Activated CD4-positive, alpha-beta T cell treated with anti-CD3 and anti-CD28 coated beads, Interleukin-2, amount 50 U/mL, for 16 hours (primary cell): ENCODE measurements around the gene DNAJC15.
"Not testable (repeated sequence)": the region's sequence is repeated elsewhere in the genome, so short reads cannot be mapped to it uniquely, and the experiment has no call there.

ENCODE experiments used
- DNase-seq: peaks from one replicate; pipeline ENCODE4 v3.0.0-alpha.2; 2020

Gene DNAJC15

DNA sequence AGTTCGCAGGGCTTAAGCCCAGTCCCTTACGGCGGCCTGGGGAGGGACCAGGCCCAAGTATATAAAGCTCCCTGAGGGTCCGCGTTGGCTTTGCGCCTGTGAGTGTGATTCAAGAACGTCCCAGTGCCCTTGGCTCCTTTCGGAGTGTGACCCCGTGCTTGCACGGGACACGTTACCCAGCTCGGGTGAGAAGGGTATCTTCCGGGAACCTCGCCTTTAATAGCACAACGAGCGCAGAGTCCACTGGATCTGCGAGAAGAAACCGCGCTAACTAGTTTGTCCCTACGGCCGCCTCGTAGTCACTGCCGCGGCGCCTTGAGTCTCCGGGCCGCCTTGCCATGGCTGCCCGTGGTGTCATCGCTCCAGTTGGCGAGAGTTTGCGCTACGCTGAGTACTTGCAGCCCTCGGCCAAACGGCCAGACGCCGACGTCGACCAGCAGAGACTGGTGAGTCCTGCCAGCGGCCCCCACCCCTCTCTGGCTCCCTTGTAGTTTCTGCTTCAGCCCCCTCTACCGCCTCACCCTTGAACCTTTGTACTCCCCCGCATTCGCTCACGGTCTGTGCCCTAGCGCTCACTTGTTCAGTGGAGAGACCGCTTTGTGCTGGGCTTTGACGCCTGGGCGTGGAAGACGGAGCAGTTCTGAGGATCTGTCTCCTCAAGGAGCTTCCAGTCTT lies at the start of gene DNAJC15:
Gene DNAJC15 (plus strand): TSS at position 298 of the 675 bp plus-strand sequence. CDS start 41 bp downstream, at position 339.
- DNase-seq, result peak; percentile 86

DNA sequence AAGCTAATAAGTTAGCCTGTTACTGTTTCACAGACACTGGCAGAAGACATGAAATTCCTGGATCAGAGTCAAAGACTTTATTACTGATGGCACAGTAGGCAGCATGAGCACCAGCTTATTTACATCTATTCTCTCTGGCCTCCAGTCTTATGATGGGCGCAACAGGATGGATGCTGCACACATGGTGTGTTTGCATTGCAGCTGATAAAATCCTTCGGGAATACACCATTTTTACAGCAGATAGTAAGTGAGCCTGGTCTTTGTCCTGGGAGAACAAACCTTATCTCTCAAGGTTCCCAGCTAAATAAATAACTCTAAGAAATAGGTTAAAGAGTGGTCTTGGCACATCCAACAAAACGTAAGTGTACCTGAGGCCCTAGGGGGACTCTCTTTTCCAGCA lies 47.3 kb upstream of the DNAJC15 start:
- no peak for DNase-seq

DNA sequence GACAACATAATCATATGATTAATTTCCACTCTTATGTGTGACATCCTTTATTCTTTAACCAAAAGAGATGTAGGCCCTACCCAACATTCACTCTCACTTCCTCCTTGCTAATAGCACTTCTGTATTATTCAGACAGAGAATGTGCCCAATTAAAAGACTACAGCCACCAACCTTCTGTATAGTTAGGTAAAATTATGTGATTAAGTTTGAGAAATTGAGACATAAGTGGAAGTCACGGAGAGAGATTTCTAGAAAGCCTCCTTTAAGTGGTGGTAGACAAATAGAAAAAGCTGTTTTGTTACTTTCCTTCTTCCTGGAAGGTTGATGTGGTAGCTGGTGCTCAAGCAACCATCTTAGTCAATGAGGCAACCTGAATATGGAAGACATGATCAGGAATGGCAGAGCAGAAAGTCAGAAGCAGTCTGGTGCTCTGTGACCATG lies 46.1 kb upstream of the DNAJC15 start:
- no peak for DNase-seq

DNA sequence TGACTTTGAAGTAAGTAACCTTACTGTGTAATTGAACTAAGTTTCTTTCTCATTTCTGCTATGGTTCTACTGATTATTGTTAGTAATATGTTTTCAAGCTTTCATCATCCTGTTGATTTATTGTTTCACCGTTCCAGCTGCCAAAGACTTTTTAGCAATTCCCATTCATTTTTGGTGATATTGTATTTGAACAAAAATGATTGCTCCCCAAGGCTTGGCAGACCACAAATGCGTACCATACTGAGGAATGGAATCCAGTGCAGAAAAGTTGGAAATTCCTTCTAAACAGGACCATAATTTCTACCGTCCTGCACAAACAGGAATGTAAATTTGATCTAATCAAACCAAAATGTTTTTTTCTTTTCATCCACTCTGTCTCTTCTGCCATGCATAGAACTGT lies 42.1 kb upstream of the DNAJC15 start:
- no peak for DNase-seq

DNA sequence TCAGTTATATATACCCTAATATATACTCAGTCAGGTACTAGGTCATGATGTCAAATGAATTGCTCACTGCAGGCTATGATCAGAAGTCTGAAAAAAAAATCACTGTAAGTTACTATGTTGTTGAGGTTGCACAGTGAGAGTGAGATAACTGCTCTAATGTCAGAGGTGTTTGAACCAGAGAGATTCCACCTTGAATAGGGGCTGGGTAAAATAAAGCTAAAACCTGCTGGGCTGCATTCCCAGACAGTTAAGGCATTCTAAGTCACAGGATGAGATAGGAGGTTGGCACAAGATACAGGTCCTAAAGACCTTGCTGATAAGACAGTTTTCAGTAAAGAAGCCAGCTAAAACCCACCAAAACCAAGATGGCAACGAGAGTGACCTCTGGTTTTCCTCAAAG lies 41.5 kb upstream of the DNAJC15 start:
- no peak for DNase-seq

DNA sequence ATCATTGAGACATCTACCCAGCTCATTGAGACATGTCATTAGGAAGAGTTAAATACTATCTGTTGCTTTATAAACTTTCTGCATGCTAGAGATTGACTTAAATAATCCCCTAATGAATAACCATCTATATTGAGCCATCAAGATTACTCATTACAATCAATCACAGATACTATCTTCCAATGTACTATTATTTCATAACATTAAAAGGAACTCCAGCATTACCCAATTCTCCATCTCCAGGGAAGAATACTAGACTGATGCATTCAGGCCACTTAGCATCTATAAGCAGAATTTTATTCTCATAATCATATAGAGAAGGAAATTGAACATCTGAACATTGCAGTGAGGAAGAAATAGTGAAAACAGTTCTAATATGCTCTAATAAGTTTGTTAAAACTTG lies 39.4 kb upstream of the DNAJC15 start:
- DNase-seq, result no peak

DNA sequence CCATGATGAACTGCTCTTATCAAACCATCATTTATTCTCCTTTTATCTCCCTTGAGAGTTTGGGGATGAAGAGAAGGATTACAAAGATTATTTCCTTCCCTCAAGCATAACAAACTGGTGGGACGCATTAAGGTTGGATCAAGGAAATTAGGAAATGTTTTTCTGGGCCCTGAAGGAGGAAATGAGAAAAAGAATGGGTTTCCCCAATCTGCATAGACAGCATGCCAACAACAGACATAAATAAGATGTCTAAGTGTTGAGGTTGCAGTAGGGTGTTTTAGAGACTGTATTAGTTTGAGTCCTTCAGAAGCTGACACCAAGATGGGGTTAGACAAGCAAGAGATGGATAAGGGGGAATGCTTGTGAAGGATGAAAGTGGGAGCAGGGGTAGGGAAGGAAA lies 38.7 kb upstream of the DNAJC15 start:
- no peak for DNase-seq

DNA sequence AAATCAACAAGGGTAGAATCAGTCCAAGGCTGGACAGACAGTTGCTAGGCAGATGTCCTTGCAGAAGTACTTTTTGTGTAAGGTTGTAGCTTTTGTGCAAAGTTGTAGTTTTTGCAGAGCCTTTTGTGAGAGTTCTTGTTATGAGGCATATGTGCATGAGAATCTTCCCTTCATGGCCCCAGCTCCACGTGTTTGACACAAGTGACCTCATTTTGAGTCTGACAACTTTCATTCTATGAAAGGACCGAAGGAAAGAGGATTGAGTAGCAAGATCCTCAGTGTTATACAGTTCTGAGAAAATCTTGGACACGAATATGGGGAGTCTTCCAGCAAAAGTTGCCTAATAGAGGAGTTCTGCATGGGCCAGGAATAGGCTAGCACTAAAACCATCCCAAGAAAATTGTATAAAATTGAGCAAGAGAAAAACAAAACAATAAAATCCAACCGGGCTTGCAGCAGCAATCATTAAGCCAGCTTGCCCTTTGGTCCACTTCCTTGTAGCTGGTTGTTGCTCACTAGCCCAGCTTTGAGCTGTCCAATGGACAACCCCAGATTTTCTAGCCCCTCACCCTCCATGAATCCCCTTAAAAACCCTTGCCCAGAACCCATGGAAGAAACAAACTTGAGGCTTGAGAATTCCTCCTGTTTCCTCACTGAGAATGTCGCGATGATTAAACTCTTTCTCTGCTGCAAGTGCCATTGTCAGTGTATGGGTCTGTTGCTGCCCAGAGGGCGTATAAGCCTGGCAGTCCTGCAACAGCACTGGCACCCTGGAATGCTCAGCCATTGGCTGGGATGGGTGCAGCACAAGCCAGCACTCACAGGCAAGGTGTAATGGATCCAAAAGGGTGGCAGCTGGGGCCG lies 37.8 kb upstream of the DNAJC15 start:
- DNase-seq, result no peak

DNA sequence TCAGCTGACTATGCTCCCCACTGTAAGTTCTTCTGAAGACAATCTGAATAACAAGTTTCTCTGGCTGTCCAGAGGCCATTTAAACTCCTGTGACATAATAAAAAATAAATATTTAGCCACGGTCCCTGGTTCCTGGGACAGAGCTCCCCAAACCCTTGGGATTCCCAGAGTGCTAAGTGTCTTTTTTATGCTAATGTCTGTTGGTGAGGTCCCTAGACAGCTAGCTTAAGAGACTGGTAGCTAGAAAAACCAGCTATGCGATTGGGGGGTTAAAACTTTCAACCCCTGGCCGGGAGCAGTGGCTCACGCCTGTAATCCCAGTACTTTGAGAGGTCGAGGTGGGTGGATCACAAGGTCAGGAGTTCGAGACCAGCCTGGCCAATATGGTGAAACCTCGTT lies 37.2 kb upstream of the DNAJC15 start:
- no peak for DNase-seq

DNA sequence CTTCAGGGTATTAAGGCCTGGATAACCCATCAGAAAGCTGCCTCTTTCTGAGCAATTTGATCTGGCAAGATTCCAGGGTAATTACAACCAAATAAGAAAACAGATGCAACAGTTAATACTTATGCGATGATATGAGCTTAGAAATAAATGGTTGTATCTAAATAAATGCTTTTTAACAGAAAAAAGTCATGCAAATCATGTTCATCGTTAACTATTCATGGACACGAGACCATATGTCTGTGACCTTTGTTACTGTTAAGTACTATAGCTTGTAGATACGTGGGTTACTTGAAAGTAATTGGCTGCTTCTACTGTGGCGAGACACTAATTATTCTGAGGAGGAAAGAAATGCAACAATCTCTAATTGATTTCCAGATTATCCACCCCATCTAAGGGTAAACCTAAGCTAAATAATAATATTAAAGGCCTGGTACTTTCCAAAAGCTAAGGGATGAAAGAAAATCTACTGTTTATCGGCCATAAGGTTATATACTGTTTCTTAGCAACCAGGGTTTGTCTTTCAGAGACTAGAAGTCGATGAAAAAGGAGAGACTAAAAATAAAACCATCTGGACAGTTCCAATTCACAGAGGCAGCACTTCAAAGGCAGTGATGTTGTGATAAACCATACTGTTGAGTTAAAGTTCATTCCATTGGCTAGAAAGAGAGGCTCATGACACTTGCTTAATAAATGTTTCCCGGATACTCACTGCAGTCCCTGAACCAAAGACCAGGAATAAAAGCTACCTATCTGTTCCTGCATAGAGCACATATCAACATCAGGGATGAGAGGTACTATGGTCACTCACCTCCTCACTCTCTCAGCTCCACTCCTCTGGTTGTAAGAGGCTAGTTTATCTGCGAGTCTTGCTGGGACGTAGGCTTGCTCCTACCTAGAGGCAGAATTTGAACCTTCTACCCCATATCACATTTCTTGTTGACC lies 32.8 kb upstream of the DNAJC15 start:
- peak; percentile 18 for DNase-seq

DNA sequence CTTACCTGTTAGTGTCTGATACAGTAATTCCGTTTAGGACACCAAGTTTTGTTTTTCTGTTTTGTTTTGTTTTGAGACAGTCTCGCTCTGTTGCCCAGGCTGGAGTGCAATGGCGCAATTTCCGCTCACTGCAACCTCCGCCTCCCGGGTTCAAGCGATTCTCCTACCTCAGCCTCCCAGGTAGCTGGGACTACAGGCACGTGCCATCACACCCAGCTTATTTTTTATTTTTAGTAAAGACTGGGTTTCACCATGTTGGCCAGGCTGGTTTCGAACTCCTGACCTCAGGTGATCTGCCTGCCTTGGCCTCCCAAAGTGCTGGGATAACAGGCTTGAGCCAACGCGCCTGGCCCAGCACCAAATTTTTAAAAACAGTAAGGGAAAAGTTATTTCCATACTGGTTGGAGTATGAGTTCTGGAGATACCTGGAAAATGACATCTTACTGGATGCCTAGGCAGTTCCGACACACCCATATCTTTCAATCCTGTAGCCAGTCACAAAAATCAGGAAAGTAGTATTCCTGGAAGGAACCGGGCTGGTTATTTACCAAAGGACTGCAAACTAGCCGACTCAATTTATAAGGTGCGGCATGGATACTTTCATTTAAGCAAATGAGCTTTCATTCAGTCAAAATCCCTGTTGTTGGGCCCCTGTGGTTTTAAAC lies 32.0 kb upstream of the DNAJC15 start:
- not testable (repeated sequence) for DNase-seq

DNA sequence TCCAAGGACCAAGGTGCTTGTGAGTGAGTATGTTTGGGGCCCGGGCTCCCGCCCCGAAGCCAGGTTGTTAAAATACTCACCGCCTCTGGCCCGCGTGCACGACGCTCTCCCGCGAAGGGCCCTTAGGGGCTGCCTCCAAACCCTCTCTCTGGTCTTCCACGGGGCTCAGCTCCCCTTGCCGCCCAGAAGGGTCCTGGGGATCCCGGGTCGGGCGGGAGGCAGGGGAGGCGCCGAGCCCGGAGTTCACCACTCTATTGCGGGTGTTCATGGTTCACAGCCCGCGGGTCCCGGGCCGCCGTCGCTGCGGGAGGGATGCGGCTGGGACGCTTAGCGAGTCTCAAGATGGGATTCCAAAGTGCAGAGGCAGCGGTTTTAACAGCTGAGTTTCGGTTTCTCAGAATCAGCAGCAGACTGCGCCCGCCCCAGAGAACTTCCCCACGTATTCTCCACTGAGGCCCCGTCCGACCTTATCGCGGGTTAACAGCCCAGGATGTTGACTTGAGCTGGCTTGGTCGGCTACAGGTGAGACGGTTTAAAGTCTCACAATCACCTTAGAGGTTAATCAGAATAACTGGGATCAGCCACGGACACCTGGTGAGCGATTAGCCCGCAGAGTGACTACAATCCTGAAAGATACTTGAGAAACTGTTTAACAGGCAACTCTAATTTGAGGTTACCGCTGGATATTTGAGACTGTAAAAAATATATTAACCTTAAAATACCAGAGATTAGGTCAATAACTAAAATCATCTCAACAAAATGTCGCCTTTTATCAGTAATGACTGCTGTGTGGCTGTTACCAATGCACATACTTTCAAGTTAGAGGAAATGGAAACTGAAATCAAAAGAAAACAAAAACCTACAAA lies 31.3 kb upstream of the DNAJC15 start, which contains the start of gene EPSTI1:
Gene EPSTI1 (minus strand): TSS at position 344 of the 866 bp plus-strand sequence. CDS start 76 bp downstream, at position 268.
- DNase-seq, result peak; percentile 84

DNA sequence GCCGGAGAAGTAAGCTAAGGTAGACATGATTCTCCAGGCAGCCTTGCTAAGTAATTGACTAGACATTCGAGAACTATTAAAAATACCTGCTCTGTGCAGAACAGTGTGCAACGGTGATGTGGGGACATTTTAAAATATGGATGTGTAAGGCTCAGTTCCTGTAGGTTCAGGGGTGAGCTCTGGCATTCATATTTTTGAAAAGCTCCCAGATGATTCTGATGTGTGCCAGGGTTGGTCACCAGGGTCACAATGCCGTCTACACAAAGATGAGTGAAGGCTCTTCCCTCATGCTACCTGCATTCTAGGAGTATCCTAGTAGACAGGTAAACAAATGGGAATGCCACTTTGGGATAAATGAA lies 30.6 kb upstream of the DNAJC15 start:
- DNase-seq, result no peak

DNA sequence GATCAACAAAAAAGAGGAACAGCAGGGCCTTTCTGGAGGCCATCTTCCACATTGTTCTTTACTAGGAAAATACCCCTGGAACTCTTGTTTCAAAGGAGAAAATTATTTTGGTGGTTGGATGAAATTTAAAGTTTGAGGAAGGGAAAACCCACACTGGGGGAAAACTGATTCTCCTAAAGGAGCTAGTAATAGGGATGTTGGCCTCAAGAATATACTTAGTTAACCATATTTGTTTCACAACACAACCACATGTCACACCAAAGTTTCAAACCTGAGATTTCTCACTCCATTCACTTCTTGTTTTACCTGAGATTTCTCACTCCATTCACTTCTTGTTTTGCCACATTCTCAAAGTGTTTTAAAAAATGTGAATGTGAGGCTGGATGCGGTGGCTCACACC lies 28.5 kb upstream of the DNAJC15 start:
- DNase-seq, result no peak

DNA sequence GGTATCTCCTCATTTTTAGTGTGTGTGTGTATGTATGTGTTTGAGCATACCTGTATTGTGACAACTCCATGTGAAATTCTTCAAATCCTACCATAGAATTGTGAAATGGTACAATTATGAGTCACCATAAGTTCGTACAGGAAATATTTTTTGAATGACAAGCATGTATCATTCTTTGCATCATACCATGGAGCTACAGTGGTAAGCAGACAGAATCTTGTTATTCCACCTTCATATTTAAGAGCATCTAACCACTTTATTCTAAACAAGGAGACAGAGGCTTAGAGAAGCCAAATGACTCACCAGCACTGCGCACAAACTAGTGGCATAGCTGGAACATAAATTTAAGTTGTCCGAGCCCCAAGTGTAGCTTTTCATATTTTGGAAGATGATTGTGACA lies 26.8 kb upstream of the DNAJC15 start:
- DNase-seq, result peak; percentile 78

DNA sequence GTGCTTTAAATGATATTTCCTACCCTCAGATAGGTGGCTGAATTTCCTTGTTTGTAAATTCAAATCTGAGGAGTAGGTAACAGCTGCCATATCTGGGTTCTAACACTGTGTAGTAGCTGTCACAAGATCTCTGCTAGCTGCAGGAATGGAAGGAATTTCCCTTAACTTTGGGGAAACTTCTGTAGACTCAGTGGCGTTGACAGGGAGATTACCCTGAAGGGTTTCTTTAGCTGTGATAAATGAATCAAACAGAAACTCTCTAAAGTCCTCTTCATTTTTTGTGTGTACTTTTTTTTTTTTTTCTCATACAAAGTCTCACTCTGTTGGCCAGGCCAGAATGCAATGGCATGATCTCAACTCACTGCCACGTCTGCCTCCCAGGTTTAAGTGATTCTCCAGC lies 26.0 kb upstream of the DNAJC15 start:
- peak; percentile 43 for DNase-seq

DNA sequence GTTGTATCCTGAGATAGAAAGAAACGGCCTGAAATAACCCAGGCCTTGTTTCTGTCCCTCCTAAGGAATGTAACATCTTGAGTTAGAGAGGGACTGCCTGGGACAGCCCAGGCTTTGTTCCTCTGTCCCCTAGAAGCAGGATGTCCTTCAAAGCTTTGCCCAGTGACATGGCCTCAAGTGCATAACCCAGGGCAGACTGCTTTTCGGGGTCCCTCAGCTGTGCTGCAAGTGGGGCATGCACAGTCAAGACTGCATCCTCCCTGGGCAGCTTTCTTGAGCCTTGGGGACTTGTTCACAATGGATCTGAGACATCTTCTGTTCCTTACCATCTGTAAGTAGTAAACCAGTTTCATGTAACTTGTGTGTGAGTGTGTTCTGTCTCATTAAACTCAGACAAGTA lies 23.9 kb upstream of the DNAJC15 start:
- DNase-seq, result no peak

DNA sequence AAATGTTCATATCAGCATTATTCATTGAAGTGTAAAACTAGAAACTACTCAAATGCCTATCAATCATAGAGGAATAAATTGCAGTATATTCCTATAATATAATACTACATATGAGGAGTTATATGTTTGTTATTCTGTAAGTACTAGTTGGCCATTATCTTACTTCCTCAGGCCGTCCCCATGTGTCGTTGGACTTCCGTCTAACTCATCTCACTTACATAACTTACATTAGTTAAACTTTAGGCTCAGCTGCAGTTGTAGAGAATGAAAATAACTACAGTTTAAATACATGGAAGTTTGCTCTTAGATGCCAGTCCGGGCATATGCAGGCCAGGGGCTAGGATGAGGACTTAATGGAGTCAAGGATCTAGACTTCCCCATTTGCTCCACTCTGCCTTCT lies 22.7 kb upstream of the DNAJC15 start:
- no peak for DNase-seq

DNA sequence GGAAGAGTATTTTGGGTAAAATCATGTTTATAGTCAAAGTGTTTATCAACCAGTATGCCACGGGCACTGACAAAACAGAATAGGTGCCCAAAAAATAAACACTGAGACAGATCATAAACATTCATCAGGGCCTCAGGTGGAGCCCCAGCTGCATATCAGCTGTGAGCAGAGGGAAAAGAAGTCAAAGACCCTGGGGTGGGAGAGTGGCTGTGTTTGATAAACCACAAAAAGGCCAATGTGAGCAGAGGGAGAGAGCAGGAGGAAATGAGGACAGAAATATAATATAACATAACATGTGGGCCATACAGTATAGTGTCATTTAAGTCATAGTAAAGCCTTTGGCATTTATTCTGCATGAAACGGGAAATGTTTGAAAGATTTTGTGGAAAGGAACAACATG lies 21.4 kb upstream of the DNAJC15 start:
- DNase-seq, result no peak

DNA sequence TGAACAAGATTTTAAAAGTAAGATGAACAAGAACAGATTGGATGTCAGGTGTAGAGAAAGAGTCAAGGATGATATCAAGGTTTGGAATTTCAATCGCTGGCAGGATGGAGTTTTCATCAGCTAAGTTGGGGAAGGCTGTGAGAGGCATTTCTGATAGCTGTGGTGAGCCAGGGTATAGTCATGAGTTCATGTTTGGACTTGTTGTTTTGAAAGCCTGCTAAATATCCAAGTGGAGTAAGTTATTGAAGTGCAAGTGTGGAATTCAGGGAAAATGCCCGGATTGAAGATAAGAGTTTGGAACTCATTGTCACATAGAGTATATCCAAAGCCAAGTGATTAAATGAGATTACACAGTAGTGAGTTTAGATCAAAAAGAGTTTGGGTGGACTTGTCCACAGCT lies 20.4 kb upstream of the DNAJC15 start:
- DNase-seq, result no peak

DNA sequence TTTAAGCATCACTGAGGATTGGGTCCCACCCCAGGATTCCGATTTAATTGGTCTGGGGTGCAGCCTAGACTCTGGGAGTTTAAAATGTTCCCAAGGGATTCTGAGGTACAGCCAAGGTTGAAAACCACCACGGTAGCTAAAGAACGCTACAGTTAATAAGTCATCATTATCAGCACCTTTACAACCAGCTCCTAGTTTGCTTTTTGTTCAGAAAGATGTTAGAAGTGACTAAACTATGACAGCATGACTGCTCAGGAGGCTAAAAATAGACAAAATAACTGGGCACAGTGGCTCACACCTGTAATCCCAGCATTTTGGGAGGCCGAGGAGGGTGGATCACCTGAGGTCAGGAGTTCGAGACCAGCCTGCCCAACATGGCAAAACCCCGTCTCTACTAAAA lies 19.7 kb upstream of the DNAJC15 start:
- DNase-seq, result no peak
